HG03095 (cell line): Measurements from ENCODE around the gene SLC25A14.

Source experiments
- ATAC-seq: cut with Tn5 transposase; IDR thresholded peaks from one replicate; pipeline ENCODE4 v1.9.1; 2021; ENCODE audit warnings: moderate library complexity; ENCODE audit not compliant: unreplicated experiment

Gene SLC25A14

GRCh38 chrX:130378024-130378669 is 38.4 kb downstream of the SLC25A14 start:
- ATAC-seq: no peak

GRCh38 chrX:130385520-130385919 is 45.8 kb downstream of the SLC25A14 start, which contains the start of gene GPR119:
Gene GPR119, minus strand, starts transcription at chrX:130385674. Its CDS starts 227 bp downstream, at chrX:130385447.
- ATAC-seq: no peak

GRCh38 chrX:130386408-130386808 is 46.7 kb downstream of the SLC25A14 start:
- ATAC-seq: no peak

GRCh38 chrX:130393451-130394074 is 53.8 kb downstream of the SLC25A14 start:
- no peak for ATAC-seq

GRCh38 chrX:130395341-130395740 is 55.6 kb downstream of the SLC25A14 start:
- no peak for ATAC-seq

- peak; percentile 95 for ATAC-seq
These were observed 61.9 kb downstream of the SLC25A14 start, which contains the start of gene RBMX2 for GRCh38 chrX:130401415-130402207. Gene RBMX2, plus strand, starts transcription at chrX:130401987. Its CDS starts 46 bp downstream, at chrX:130402033.

GRCh38 chrX:130402208-130402684 is 62.5 kb downstream of the SLC25A14 start:
- no peak for ATAC-seq

- ATAC-seq: no peak
These were observed 73.7 kb downstream of the SLC25A14 start for GRCh38 chrX:130413415-130413814.

- ATAC-seq: no peak
These were observed 75.1 kb downstream of the SLC25A14 start for GRCh38 chrX:130414800-130415199.

GRCh38 chrX:130415201-130415600 is 75.5 kb downstream of the SLC25A14 start:
- no peak for ATAC-seq

GRCh38 chrX:130416785-130417184 is 77.1 kb downstream of the SLC25A14 start:
- ATAC-seq: no peak

- ATAC-seq: no peak
These were observed 78.3 kb downstream of the SLC25A14 start for GRCh38 chrX:130418066-130418465.

GRCh38 chrX:130418740-130419139 is 79.0 kb downstream of the SLC25A14 start:
- ATAC-seq: no peak

GRCh38 chrX:130419263-130419662 is 79.5 kb downstream of the SLC25A14 start:
- no peak for ATAC-seq
